Right lobe of liver (tissue), 6 donors: Measurements from ENCODE around the gene SCN4A. TPM values are rescaled to one million over a fixed set of nuclear protein-coding genes. Genes with fewer than 3 reads are reported as not detected.

Experiments used
- ATAC-seq, 4 donors: fragments of 200-7000 bp; cut with Tn5 transposase; one replicate each; pipeline ENCODE4 v1.9.1; 2020; ENCODE audit warnings: mild to moderate bottlenecking in 4 of 4, moderate library complexity in 4 of 4
- DNase-seq, 3 donors: peaks; one replicate each; pipeline ENCODE4 v3.0.0-alpha.2; 2020
- H3K27ac ChIP-seq, 3 donors: fragments of 200-600 bp; one replicate each; pipeline ENCODE4 v1.8.0; 2022
- H3K27me3 ChIP-seq, 2 donors: fragments of 200-600 bp; one replicate each; pipeline ENCODE4 v1.8.0; 2022
- H3K36me3 ChIP-seq, 4 donors: fragments of 200-600 bp; sonication (generic) in 1 of 4; one replicate each; pipeline versions ENCODE4 v1.5.1 to v1.8.0; 2017 to 2022; ENCODE audit warnings: control low read depth in 1 of 4
- H3K4me1 ChIP-seq, 4 donors: fragments of 200-600 bp; sonication (generic) in 1 of 4; one replicate each; pipeline versions ENCODE4 v1.5.1 to v1.8.0; 2017 to 2022; ENCODE audit warnings: control low read depth in 1 of 4
- H3K4me3 ChIP-seq, 3 donors: fragments of 200-600 bp; one replicate each; pipeline ENCODE4 v1.8.0; 2022
- H3K9me3 ChIP-seq, 4 donors: fragments of 200-600 bp; sonication (generic) in 1 of 4; one replicate each; pipeline versions ENCODE4 v1.5.1 to v1.8.0; 2017 to 2022; ENCODE audit warnings: control low read depth in 1 of 4
- POLR2A ChIP-seq: fragments of 450-650 bp; IDR thresholded peaks from one replicate; pipeline ENCODE4 v1.6.1; 2017; ENCODE audit warnings: antibody characterized with exemption, mild to moderate bottlenecking
- WGBS: methylation state at CpG from one replicate; pipeline ENCODE4 v1.1.6; 2018; ENCODE audit warnings: low coverage, low lambda C conversion rate; ENCODE audit not compliant: insufficient coverage; ENCODE audit errors: missing lambda C conversion rate; 5-methylcytosine and 5-hydroxymethylcytosine counted together
- intact Hi-C, 2 donors: fragments of 100-400 bp; cut with DNase I; formaldehyde crosslinking; loops; one replicate each; pipeline versions ENCODE4 v1.11.2 to v1.14.1; 2022
- total RNA-seq, 6 experiments: library from RNA; depleted of rRNA in 2 of 6; stranded (reverse); fragments of >200 nt in 2 of 6; fragmentation: NEBNext Ultra II Directional in 3 of 6; extraction: Animal tissue kit (Norgen Biotek cat#: 25700) in 3 of 6; gene quantifications; one replicate each; pipeline versions ENCODE4 v1.1.0 to v1.2.4, GENCODE V29; 2016 to 2023
- TF ChIP-seq, protein P1 (sequence below), 4 donors: fragments of 200-600 bp in 3 of 4; fragments of 450-650 bp in 1 of 4; IDR thresholded peaks; one replicate each; pipeline versions ENCODE4 v1.5.1 to v1.8.0; 2016 to 2022; ENCODE audit warnings: antibody characterized with exemption in 4 of 4, mild to moderate bottlenecking in 2 of 4
- donor health status: DM: no; HTN: yes; CAD: no.
- donor health status: DM: no; HTN: no; CAD: no.
- donor health status: DM: no; HTN: no; CAD: no.
- donor health status: DM: no; HTN: yes; CAD: no.
- donor health status: DM: no; HTN: yes; CAD: no.

The SCN4A gene
- total RNA-seq, 6 experiments from 2014 or later = 0.10 to 1.4 (median 0.20) TPM

DNA sequence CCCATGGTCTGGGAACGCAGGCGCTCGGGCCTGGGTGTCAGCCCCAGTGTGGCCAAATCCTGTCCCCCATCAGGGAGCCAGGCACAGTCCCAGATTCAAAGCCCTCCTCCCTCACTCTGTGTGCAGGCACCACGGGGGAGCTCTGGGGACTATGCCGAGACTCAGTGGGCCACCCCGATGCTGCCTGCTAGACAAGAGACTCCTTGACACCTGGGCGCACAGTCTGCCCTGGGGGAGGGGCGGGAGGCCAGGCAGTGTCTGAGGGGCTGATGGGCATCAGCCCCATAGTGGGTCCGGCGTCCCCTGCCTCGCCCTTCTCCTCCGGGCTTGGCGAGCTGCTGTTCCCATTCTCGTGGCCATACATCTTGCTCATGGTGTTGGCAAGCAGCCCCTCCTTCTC, 32.1 kb downstream of the SCN4A start:
- H3K4me1 ChIP-seq = no peaks in the 10 kb centered on the region
- H3K27me3 ChIP-seq = no peaks in the 10 kb centered on the region
- no peaks in the 10 kb centered on the region for H3K36me3 ChIP-seq
- TF ChIP-seq, protein P1, sequence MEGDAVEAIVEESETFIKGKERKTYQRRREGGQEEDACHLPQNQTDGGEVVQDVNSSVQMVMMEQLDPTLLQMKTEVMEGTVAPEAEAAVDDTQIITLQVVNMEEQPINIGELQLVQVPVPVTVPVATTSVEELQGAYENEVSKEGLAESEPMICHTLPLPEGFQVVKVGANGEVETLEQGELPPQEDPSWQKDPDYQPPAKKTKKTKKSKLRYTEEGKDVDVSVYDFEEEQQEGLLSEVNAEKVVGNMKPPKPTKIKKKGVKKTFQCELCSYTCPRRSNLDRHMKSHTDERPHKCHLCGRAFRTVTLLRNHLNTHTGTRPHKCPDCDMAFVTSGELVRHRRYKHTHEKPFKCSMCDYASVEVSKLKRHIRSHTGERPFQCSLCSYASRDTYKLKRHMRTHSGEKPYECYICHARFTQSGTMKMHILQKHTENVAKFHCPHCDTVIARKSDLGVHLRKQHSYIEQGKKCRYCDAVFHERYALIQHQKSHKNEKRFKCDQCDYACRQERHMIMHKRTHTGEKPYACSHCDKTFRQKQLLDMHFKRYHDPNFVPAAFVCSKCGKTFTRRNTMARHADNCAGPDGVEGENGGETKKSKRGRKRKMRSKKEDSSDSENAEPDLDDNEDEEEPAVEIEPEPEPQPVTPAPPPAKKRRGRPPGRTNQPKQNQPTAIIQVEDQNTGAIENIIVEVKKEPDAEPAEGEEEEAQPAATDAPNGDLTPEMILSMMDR (IDR thresholded peaks at IDR 0.05) = no peak
- no peak for TF ChIP-seq POLR2A
- no peak overlapping the region for H3K4me3 ChIP-seq
- WGBS = 100% methylated on average over 1 of the region's 14 CpGs
- no peaks in the 10 kb centered on the region for H3K9me3 ChIP-seq
- DNase-seq (no peak), ATAC-seq (no peak)
- intact Hi-C loops = loop anchor here in 1 of 2 donors (10.0 kb wide), 1 partner anchor 64 kb away; no protein-coding TSS in a partner anchor
- H3K27ac ChIP-seq = no peak overlapping the region

DNA sequence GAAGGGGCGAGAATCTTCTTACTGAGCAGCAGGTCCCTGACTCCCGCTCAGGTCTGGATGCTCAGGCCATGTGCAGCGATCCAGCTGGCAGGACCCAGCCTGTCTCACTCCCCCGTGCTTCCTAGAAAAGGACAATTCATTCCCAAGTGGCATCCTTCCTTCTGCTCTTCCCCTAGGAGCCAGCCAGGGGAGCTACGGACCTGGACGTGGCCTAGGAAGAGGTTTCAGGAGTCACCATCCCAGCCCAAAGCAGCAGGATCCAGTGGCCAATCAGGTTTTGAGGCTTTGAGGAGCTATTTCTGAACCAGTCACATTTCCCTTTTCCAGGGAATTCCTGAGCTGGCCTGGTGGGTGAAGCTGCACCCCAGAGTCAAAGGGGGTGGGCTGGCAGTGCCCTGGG, 32.8 kb downstream of the SCN4A start:
- Histone ChIP-seq H3K36me3 (no peaks in the 10 kb centered on the region), H3K27me3 (no peaks in the 10 kb centered on the region), H3K4me3 (no peak overlapping the region), H3K9me3 (no peaks in the 10 kb centered on the region), H3K4me1 (no peaks in the 10 kb centered on the region), H3K27ac (no peak overlapping the region)
- ATAC-seq (no peak), DNase-seq (no peak)
- intact Hi-C loops = loop anchor here in 1 of 2 donors (10.0 kb wide), 1 partner anchor 65 kb away; no protein-coding TSS in a partner anchor
- no CpG with 5 or more reads among the region's 6 CpGs for WGBS
- TF ChIP-seq POLR2A = no peak
- TF ChIP-seq, protein P1 (IDR thresholded peaks at IDR 0.05) = no peak

DNA sequence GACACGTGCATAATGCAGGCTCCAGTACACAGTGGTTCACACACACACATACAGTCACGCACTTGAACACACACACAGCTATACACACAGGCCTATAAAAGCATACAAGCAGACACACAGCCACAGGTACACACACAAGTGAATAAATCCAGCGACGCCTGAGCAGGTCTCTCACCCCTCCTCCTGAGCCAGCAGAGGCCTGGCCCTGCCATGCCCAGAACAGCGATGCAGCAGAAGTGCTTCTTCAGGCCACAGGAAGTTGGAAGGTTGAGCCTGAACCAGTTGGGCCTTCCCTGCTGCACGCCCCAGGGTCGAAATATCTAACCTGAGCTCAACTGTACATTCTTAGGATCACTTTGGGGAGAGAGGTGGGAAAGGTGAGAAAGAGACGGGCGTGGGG, 33.3 kb downstream of the SCN4A start:
- intact Hi-C loops = no loop called here
- TF ChIP-seq POLR2A = no peak
- TF ChIP-seq, protein P1 (IDR thresholded peaks at IDR 0.05) = no peak
- no peak overlapping the region for H3K4me3 ChIP-seq
- ATAC-seq (no peak), DNase-seq (no peak)
- H3K36me3 ChIP-seq = no peaks in the 10 kb centered on the region
- WGBS = 63% methylated on average over 1 of the region's 9 CpGs
- no peaks in the 10 kb centered on the region for H3K27me3 ChIP-seq
- no peaks in the 10 kb centered on the region for H3K4me1 ChIP-seq
- no peaks in the 10 kb centered on the region for H3K9me3 ChIP-seq
- no peak overlapping the region for H3K27ac ChIP-seq

DNA sequence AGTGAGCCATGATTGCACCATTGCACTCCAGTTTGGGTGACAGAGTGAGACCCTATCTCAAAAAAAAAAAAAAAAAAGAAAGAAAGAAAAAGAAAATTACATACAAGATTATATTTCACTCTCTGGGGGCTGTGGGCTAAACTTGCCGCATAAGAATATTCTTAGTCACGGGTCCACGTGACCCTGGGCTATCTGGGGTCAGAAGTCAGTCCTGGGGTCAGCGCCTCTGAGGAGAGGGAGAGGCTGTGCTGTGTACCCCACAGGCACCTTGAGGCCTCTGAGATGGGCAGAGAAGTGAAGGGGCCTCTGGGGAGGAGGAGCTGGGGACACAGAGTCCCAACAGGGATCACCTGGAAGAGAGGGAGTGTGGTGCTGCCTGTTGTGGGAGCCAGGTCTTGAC, 34.8 kb downstream of the SCN4A start:
- WGBS = 91% methylated on average over 4 of the region's 4 CpGs
- Histone ChIP-seq H3K4me1 (no peaks in the 10 kb centered on the region), H3K4me3 (no peak overlapping the region), H3K27ac (no peak overlapping the region), H3K27me3 (no peaks in the 10 kb centered on the region), H3K9me3 (no peaks in the 10 kb centered on the region), H3K36me3 (no peaks in the 10 kb centered on the region)
- intact Hi-C loops = no loop called here
- DNase-seq (no peak), ATAC-seq (no peak)
- no peak for TF ChIP-seq POLR2A
- TF ChIP-seq, protein P1 (IDR thresholded peaks at IDR 0.05) = no peak

DNA sequence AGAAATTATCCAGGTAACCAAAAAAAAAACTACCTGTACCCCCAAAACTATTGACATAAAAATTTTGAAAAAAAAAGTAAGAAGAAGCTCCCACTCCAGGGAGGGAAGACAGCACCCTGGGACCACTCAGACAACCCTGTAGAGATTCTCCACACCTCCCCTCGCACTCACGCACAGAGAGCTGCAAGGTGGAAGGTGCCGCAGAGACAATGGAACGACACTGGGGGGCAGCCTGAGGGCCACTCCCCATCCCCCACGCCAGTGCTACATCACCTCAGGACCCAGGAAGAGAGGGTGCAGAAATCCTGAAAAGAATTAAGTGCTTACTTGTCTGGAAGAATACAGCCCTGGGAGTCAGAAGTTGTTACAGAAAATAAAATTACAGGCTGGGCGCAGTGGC, 35.4 kb downstream of the SCN4A start:
- Histone ChIP-seq H3K36me3 (no peaks in the 10 kb centered on the region), H3K4me1 (no peaks in the 10 kb centered on the region), H3K27me3 (no peaks in the 10 kb centered on the region), H3K9me3 (no peaks in the 10 kb centered on the region), H3K4me3 (no peak overlapping the region), H3K27ac (no peak overlapping the region)
- TF ChIP-seq, protein P1 (IDR thresholded peaks at IDR 0.05) = no peak
- TF ChIP-seq POLR2A = no peak
- intact Hi-C loops = no loop called here
- 78% methylated on average over 5 of the region's 6 CpGs for WGBS
- ATAC-seq (no peak), DNase-seq (no peak)
